Right atrium auricular region (tissue), 2 donors: ENCODE results near the gene ALDH2. TPM values are rescaled to one million over a fixed set of nuclear protein-coding genes. Genes with fewer than 3 reads are reported as not detected.

Experiments
- DNase-seq: peaks from one replicate; pipeline ENCODE4 v3.0.0-alpha.2; 2019; ENCODE audit warnings: low spot score
- H3K27ac ChIP-seq, 2 donors: fragments of 200-600 bp; sonication (generic); 1 replicate in 1 of 2; 2 replicates in 1 of 2; pipeline ENCODE4 v1.5.1; 2016 to 2019
- H3K27me3 ChIP-seq, 2 donors: fragments of 200-600 bp; sonication (generic); one replicate each; pipeline versions ENCODE4 v1.5.1 to v1.6.0; 2017 to 2019
- H3K36me3 ChIP-seq: fragments of 200-600 bp; sonication (generic); one replicate; pipeline ENCODE4 v1.5.1; 2016
- H3K4me1 ChIP-seq, 2 donors: fragments of 200-600 bp; sonication (generic); one replicate each; pipeline versions ENCODE4 v1.5.1 to v1.6.0; 2017 to 2019
- H3K4me3 ChIP-seq, 2 donors: fragments of 200-600 bp; sonication (generic); 1 replicate in 1 of 2; 2 replicates in 1 of 2; pipeline ENCODE4 v1.5.1; 2017 to 2019; ENCODE audit warnings: mild to moderate bottlenecking in 1 of 2, moderate library complexity in 1 of 2
- H3K9me3 ChIP-seq, 2 donors: fragments of 200-600 bp; sonication (generic); one replicate each; pipeline ENCODE4 v1.5.1; 2019
- total RNA-seq, 2 donors: library from RNA; depleted of rRNA; stranded (reverse); fragments of >200 nt; gene quantifications; one replicate each; pipeline ENCODE4 v1.1.0, GENCODE V29; 2016
- TF ChIP-seq, protein P1 (sequence below), 2 donors: fragments of 200-600 bp; sonication (generic); IDR thresholded peaks; one replicate each; pipeline ENCODE4 v1.5.1; 2019; ENCODE audit warnings: antibody characterized with exemption in 2 of 2

The ALDH2 gene
- total RNA-seq, 2 donors from 2014 or later, result 157 to 158 TPM

DNA sequence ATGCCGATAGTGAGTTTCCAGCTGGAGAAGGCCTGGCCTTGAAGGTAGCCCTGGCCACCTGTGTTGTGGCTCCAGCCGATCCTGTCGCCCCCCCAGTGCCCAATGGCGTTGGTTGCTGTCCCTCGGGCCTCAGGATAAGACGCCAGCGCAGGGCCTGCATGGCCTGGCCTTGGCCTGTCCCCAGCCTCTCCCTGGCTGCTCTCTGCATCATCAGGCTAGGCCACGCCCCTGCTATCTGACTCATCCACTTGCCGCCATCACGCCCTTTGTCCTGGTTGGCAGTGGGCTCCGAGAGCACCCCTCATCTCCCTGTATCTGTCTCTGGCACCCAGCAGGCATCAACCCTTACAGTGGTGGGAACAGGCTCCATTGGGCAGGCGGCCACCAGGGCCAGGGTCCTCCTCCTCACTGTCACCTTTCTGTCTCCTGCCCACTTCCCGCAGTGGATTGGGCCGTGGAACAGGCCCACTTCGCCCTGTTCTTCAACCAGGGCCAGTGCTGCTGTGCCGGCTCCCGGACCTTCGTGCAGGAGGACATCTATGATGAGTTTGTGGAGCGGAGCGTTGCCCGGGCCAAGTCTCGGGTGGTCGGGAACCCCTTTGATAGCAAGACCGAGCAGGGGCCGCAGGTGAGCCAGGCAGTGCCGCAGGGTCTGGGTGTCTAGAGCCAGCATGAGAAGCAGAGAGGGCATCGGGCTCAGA is 25.6 kb downstream of the ALDH2 start:
- H3K4me3 ChIP-seq, result no peak overlapping the region
- peaks cover 0 to 24% of the 10 kb centered on the region in 2 donors for H3K4me1 ChIP-seq
- H3K27me3 ChIP-seq, result no peaks in the 10 kb centered on the region
- TF ChIP-seq, protein P1, sequence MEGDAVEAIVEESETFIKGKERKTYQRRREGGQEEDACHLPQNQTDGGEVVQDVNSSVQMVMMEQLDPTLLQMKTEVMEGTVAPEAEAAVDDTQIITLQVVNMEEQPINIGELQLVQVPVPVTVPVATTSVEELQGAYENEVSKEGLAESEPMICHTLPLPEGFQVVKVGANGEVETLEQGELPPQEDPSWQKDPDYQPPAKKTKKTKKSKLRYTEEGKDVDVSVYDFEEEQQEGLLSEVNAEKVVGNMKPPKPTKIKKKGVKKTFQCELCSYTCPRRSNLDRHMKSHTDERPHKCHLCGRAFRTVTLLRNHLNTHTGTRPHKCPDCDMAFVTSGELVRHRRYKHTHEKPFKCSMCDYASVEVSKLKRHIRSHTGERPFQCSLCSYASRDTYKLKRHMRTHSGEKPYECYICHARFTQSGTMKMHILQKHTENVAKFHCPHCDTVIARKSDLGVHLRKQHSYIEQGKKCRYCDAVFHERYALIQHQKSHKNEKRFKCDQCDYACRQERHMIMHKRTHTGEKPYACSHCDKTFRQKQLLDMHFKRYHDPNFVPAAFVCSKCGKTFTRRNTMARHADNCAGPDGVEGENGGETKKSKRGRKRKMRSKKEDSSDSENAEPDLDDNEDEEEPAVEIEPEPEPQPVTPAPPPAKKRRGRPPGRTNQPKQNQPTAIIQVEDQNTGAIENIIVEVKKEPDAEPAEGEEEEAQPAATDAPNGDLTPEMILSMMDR (IDR thresholded peaks at IDR 0.05), result no peak
- peak overlapping the region; percentile 74 to 91 for H3K27ac ChIP-seq
- DNase-seq, result peak; percentile 89
- H3K36me3 ChIP-seq, result peaks cover 67% of the 10 kb centered on the region
- H3K9me3 ChIP-seq, result no peaks in the 10 kb centered on the region

DNA sequence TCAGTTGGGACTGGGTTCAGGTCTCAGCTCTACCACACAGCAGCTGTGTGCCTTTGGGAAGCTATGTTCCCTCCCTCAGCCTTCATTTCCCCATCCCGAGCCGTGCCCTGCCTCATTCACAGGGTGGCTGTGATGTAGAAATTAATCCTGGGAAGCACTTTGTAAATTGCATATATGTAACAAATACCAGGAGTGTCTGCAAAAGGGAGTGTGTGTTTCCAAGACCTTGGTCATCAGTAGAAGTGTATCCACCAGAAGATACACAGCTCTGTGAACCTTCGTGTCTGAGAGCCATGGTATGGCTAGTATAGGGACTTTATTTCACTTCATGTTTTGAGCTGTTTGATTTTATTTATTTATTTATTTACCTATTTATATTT is 26.1 kb downstream of the ALDH2 start:
- H3K9me3 ChIP-seq, result no peaks in the 10 kb centered on the region
- TF ChIP-seq, protein P1 (IDR thresholded peaks at IDR 0.05), result no peak
- peaks cover 0 to 23% of the 10 kb centered on the region in 2 donors for H3K4me1 ChIP-seq
- no peak for DNase-seq
- peaks cover 71% of the 10 kb centered on the region for H3K36me3 ChIP-seq
- H3K27ac ChIP-seq, result peak overlapping the region; percentile 74 to 91
- no peaks in the 10 kb centered on the region for H3K27me3 ChIP-seq
- H3K4me3 ChIP-seq, result no peak overlapping the region

DNA sequence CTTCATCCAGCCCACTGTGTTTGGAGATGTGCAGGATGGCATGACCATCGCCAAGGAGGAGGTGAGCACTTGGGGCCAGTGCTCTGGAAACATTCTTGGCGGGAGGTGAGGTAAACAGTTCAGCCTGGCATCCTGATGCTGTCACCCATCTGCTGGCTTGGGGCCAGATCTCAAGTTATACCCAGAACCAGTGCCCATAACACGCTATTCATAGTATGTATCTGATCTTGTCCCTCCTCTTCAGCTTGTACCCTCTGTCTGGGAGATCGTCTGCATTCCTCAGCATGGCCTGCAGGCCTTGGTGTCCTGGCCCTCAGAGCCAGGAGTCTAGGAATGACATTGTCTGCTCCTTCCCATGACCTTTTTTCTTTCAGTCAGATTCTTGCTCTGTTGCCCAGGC is 31.4 kb downstream of the ALDH2 start:
- H3K4me1 ChIP-seq, result peaks cover 0 to 9% of the 10 kb centered on the region in 2 donors
- TF ChIP-seq, protein P1 (IDR thresholded peaks at IDR 0.05), result no peak
- DNase-seq, result no peak
- H3K36me3 ChIP-seq, result peaks cover 79% of the 10 kb centered on the region
- peak overlapping the region in 1 of 2 donors; percentile 63 for H3K27ac ChIP-seq
- no peaks in the 10 kb centered on the region for H3K9me3 ChIP-seq
- no peak overlapping the region for H3K4me3 ChIP-seq
- no peaks in the 10 kb centered on the region for H3K27me3 ChIP-seq

DNA sequence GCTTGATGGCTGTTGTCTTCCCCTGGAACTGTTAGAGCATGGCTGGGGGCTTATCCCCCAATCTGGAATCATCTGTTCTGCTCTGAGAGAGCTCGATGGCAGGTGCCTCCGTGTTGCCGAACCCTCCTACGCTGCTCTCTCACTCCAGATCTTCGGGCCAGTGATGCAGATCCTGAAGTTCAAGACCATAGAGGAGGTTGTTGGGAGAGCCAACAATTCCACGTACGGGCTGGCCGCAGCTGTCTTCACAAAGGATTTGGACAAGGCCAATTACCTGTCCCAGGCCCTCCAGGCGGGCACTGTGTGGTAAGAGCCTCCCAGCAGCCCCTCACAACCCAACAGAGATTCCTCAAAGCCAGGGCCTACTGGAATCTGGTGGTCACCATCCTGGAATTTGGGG is 33.0 kb downstream of the ALDH2 start:
- H3K4me1 ChIP-seq, result peaks cover 0 to 9% of the 10 kb centered on the region in 2 donors

GRCh38 chr12:111803038-111803626 is 36.4 kb downstream of the ALDH2 start:
- H3K9me3 ChIP-seq, result no peaks in the 10 kb centered on the region
- DNase-seq, result no peak
- no peaks in the 10 kb centered on the region for H3K27me3 ChIP-seq
- no peak overlapping the region for H3K4me3 ChIP-seq
- H3K36me3 ChIP-seq, result peaks cover 78% of the 10 kb centered on the region
- TF ChIP-seq, protein P1 (IDR thresholded peaks at IDR 0.05), result no peak
- H3K27ac ChIP-seq, result no peak overlapping the region
- peaks cover 0 to 7% of the 10 kb centered on the region in 2 donors for H3K4me1 ChIP-seq

More for the DNA sequence above, 33.0 kb downstream of the ALDH2 start:
- DNase-seq, result no peak
- Histone ChIP-seq H3K36me3 (peaks cover 76% of the 10 kb centered on the region), H3K27me3 (no peaks in the 10 kb centered on the region), H3K27ac (no peak overlapping the region), H3K9me3 (no peaks in the 10 kb centered on the region), H3K4me3 (no peak overlapping the region)
- TF ChIP-seq, protein P1 (IDR thresholded peaks at IDR 0.05), result no peak
